SK-N-SH treated with all-trans-retinoic acid at 6 μM for 48 hours (cell line): Measurements from ENCODE around the gene ITGB4.
A peak's percentile ranks its signal among the peaks of the same experiment; 100 is the strongest.

Experiments
- ATAC-seq: fragments of 200-7000 bp; cut with Tn5 transposase; 3 replicates; pipeline ENCODE4 v1.9.1; 2020; ENCODE audit warnings: mild to moderate bottlenecking, moderate library complexity
- ARNTL ChIP-seq: fragments of 450-650 bp; formaldehyde crosslinking; IDR thresholded peaks from 2 replicates; pipeline ENCODE4 v1.5.0; 2020; ENCODE audit warnings: low read depth, mild to moderate bottlenecking, moderate library complexity, borderline replicate concordance
- BACH2 ChIP-seq: fragments of 250-450 bp; sonication (Bioruptor Pico); IDR thresholded peaks from 2 replicates; pipeline ENCODE4 v1.9.0; 2021; ENCODE audit warnings: mild to moderate bottlenecking, borderline replicate concordance
- CSDC2 ChIP-seq: fragments of 250-450 bp; sonication (Bioruptor Pico); IDR thresholded peaks from 2 replicates; pipeline ENCODE4 v1.5.0; 2020; ENCODE audit warnings: mild to moderate bottlenecking, moderate library complexity
- ESRRG ChIP-seq: fragments of 250-450 bp; sonication (Bioruptor Pico); IDR thresholded peaks from 2 replicates; pipeline ENCODE4 v1.6.1; 2021; ENCODE audit warnings: mild to moderate bottlenecking
- GLIS3 ChIP-seq: fragments of 250-450 bp; sonication (Bioruptor Pico); IDR thresholded peaks from 2 replicates; pipeline ENCODE4 v1.5.0; 2020; ENCODE audit warnings: mild to moderate bottlenecking, moderate library complexity
- ISL1 ChIP-seq: fragments of 250-450 bp; sonication (Bioruptor Pico); IDR thresholded peaks from 2 replicates; pipeline ENCODE4 v2.1.2; 2022; ENCODE audit warnings: mild to moderate bottlenecking, moderate library complexity
- OSR1 ChIP-seq: fragments of 250-450 bp; sonication (Bioruptor Pico); IDR thresholded peaks from 2 replicates; pipeline ENCODE4 v1.8.0; 2022; ENCODE audit warnings: moderate library complexity, mild to moderate bottlenecking, inconsistent platforms
- TCF4 ChIP-seq: fragments of 250-450 bp; sonication (Bioruptor Pico); IDR thresholded peaks from 2 replicates; pipeline ENCODE4 v1.8.0; 2021; ENCODE audit warnings: mild to moderate bottlenecking, moderate library complexity, borderline replicate concordance
- ZFP3 ChIP-seq: fragments of 250-450 bp; sonication (Bioruptor Pico); IDR thresholded peaks from 2 replicates; pipeline ENCODE4 v1.5.0; 2020; ENCODE audit warnings: mild to moderate bottlenecking, moderate library complexity
- ZFP30 ChIP-seq: fragments of 450-650 bp; formaldehyde crosslinking; IDR thresholded peaks from 2 replicates; pipeline ENCODE4 v1.5.0; 2022; ENCODE audit warnings: mild to moderate bottlenecking, moderate library complexity
- ZNF70 ChIP-seq: fragments of 450-650 bp; formaldehyde crosslinking; IDR thresholded peaks from 2 replicates; pipeline ENCODE4 v1.5.0; 2020; ENCODE audit warnings: mild to moderate bottlenecking, moderate library complexity
- ZNF8 ChIP-seq: fragments of 450-650 bp; formaldehyde crosslinking; IDR thresholded peaks from 2 replicates; pipeline ENCODE4 v1.5.0; 2020; ENCODE audit warnings: mild to moderate bottlenecking, moderate library complexity
- TF ChIP-seq, protein P1 (sequence below): fragments of 250-450 bp; sonication (Bioruptor Pico); IDR thresholded peaks from 2 replicates; pipeline ENCODE4 v1.8.0; 2020; ENCODE audit warnings: mild to moderate bottlenecking, moderate library complexity, borderline replicate concordance
- TF ChIP-seq, protein P2 (sequence below): fragments of 250-450 bp; sonication (Bioruptor Pico); IDR thresholded peaks from 2 replicates; pipeline ENCODE4 v1.5.1; 2021; ENCODE audit warnings: mild to moderate bottlenecking, moderate library complexity
- TF ChIP-seq, protein P3 (sequence below): fragments of 250-450 bp; sonication (Bioruptor Pico); IDR thresholded peaks from 2 replicates; pipeline ENCODE4 v1.5.0; 2020; ENCODE audit warnings: mild to moderate bottlenecking, moderate library complexity

The ITGB4 gene

DNA sequence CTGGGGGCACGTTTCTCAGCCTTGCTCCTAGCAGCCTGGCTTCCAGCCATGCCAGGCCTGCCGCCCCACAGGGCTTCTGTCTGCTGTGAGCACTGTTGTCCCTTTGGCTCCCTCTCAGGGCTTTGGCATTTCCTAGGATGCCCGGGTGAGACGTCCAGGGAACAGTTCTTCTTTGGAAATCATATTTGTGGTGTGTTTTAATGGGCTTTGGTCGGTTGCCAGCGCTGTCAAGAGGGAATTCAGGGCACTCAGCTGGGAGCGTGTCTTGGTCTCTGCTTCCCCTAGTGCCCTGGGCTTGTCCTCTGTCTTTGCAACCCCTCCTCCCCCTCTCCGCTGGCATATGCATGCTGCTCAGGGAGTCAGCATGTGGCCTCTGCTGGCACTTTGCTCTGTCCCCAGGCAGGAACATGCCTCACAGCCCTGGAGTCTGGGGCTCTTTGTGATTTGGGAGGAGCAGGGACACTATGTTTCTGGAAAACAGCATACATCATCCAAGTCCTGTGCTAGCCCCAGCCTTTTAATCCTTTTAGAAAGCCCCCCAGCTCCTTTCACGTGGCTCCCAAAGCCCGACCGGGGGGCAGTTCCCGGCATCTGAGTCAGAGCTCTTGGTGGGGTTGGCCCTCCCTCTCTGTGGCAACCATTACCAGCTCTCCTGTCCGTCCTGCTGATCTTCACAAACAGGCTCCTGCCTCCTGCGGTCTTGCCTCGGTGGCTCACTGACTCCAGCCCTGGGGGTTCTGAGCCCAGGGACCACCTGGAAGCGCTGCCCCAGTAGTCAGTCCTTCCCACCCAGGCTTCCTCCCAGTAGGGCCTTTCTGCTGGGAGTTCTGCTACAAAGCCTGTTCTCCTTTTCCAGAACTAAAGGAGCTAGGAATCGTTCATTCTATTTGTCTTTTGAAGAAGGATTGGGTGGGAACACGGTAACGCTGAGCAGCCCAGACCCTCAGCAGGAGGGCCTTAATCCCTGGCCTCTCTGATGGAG, 27.5 kb upstream of the ITGB4 start (continued):
- TF ChIP-seq, protein P1, sequence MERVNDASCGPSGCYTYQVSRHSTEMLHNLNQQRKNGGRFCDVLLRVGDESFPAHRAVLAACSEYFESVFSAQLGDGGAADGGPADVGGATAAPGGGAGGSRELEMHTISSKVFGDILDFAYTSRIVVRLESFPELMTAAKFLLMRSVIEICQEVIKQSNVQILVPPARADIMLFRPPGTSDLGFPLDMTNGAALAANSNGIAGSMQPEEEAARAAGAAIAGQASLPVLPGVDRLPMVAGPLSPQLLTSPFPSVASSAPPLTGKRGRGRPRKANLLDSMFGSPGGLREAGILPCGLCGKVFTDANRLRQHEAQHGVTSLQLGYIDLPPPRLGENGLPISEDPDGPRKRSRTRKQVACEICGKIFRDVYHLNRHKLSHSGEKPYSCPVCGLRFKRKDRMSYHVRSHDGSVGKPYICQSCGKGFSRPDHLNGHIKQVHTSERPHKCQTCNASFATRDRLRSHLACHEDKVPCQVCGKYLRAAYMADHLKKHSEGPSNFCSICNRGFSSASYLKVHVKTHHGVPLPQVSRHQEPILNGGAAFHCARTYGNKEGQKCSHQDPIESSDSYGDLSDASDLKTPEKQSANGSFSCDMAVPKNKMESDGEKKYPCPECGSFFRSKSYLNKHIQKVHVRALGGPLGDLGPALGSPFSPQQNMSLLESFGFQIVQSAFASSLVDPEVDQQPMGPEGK (CRISPR knock-in tag): peak; percentile 98
- TF ChIP-seq ESRRG (no peak), BACH2 (CRISPR knock-in tag) (no peak), ZNF70 (CRISPR knock-in tag) (no peak), ZNF8 (no peak; the same call in 1 of the 2 replicates), ZFP30 (peak; percentile 23; the same call in 1 of the 2 replicates), ARNTL (CRISPR knock-in tag) (no peak), ZFP3 (CRISPR knock-in tag) (peak; percentile 76; the same call in 1 of the 2 replicates)
- TF ChIP-seq, protein P2, sequence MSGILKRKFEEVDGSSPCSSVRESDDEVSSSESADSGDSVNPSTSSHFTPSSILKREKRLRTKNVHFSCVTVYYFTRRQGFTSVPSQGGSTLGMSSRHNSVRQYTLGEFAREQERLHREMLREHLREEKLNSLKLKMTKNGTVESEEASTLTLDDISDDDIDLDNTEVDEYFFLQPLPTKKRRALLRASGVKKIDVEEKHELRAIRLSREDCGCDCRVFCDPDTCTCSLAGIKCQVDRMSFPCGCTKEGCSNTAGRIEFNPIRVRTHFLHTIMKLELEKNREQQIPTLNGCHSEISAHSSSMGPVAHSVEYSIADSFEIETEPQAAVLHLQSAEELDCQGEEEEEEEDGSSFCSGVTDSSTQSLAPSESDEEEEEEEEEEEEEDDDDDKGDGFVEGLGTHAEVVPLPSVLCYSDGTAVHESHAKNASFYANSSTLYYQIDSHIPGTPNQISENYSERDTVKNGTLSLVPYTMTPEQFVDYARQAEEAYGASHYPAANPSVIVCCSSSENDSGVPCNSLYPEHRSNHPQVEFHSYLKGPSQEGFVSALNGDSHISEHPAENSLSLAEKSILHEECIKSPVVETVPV (CRISPR knock-in tag): no peak
- TF ChIP-seq, all 23 proteins: peak for 11

DNA sequence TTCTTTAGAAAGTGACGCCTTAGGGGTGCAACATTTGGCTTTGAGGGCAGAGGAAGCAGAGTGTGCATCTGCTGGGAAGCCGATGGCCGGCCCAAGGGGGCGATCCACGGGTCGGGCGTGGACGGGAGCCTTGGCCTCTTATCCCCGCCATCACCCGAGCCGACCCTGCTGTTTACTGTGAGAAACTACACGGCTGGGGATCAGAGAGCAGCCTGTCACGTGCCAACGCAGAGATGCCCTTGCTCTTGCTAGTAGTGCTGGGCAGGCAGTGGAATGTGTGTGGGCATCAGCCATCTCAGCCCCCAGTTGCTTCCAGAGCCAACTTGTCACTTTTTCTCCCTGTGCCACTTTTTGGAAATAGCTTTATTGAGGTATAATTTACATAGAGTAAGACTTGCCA, 26.7 kb upstream of the ITGB4 start:
- TF ChIP-seq GLIS3 (CRISPR knock-in tag) (0 out of 2 replicates have a peak, but pooled peaks have one; percentile 41), ZFP30 (no peak), ISL1 (CRISPR knock-in tag) (peak; percentile 27; the same call in 1 of the 2 replicates)
- ATAC-seq: no peak; the same call in 2 of the 3 replicates

DNA sequence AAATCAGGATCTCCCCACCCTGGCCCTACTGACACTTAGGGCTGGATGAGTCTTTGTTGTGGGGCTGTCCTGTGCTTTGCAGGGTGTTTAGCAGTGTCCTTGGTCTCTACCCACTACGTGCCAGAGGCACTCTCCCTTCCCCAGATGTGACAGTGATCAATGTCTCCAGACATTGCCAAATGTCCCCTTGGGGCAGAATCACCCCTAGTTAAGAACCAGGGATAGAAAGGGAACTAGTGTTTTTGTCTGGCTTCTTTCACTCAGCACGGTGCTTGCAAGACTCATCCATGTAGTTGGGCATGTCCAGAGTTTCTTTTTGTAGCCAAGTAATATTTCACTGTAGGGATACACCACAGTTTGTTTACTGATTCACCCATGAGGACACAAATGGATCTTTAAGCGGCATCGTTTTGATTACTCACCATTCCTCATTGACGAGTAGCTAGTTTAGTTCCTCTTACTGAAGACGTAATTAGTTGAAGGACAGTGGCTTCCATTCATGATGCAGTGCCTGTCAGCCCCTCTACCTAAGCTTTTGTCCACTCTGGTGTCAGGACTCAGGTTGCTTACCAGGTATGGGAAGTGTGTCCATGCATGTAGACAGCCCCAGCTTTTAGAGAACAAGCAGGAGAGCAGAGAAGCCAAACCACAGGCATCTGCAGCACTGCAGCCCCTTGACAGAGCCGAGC, 26.0 kb upstream of the ITGB4 start:
- no peak for ATAC-seq
- TF ChIP-seq CSDC2 (CRISPR knock-in tag) (no peak), ZFP3 (CRISPR knock-in tag) (no peak), ISL1 (CRISPR knock-in tag) (no peak), TCF4 (CRISPR knock-in tag) (no peak), ZNF70 (CRISPR knock-in tag) (no peak), OSR1 (CRISPR knock-in tag) (no peak), ZFP30 (no peak), GLIS3 (CRISPR knock-in tag) (no peak)
- TF ChIP-seq, protein P1 (CRISPR knock-in tag): no peak
- TF ChIP-seq, protein P3, sequence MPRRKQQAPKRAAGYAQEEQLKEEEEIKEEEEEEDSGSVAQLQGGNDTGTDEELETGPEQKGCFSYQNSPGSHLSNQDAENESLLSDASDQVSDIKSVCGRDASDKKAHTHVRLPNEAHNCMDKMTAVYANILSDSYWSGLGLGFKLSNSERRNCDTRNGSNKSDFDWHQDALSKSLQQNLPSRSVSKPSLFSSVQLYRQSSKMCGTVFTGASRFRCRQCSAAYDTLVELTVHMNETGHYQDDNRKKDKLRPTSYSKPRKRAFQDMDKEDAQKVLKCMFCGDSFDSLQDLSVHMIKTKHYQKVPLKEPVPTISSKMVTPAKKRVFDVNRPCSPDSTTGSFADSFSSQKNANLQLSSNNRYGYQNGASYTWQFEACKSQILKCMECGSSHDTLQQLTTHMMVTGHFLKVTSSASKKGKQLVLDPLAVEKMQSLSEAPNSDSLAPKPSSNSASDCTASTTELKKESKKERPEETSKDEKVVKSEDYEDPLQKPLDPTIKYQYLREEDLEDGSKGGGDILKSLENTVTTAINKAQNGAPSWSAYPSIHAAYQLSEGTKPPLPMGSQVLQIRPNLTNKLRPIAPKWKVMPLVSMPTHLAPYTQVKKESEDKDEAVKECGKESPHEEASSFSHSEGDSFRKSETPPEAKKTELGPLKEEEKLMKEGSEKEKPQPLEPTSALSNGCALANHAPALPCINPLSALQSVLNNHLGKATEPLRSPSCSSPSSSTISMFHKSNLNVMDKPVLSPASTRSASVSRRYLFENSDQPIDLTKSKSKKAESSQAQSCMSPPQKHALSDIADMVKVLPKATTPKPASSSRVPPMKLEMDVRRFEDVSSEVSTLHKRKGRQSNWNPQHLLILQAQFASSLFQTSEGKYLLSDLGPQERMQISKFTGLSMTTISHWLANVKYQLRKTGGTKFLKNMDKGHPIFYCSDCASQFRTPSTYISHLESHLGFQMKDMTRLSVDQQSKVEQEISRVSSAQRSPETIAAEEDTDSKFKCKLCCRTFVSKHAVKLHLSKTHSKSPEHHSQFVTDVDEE: no peak
- TF ChIP-seq, protein P2 (CRISPR knock-in tag): no peak
